MM.1S (cell line): ENCODE data around the gene KLHL3.

Experiments
- DNase-seq: peaks from one replicate; pipeline ENCODE4 v3.0.0-alpha.2; 2015
- H2AFZ ChIP-seq: fragments of 300-600 bp; sonication (generic); 2 replicates; pipeline ENCODE4 v1.6.0; 2016; ENCODE audit warnings: antibody characterized with exemption, low read length
- H3F3A ChIP-seq: fragments of 300-600 bp; sonication (generic); 2 replicates; pipeline ENCODE4 v1.6.1; 2016; ENCODE audit warnings: mild to moderate bottlenecking, antibody characterized with exemption, low read length, moderate library complexity, mixed read lengths; ENCODE audit not compliant: insufficient read depth
- H3K27ac ChIP-seq: fragments of 300-600 bp; sonication (generic); 2 replicates; pipeline ENCODE4 v1.5.1; 2016; ENCODE audit warnings: mild to moderate bottlenecking, low read length
- H3K27me3 ChIP-seq: fragments of 300-600 bp; sonication (generic); replicated peaks from 2 replicates; pipeline ENCODE4 v1.6.0; 2016; ENCODE audit warnings: low read length; ENCODE audit not compliant: insufficient read depth
- H3K36me3 ChIP-seq: fragments of 300-600 bp; sonication (generic); replicated peaks from 2 replicates; pipeline ENCODE4 v1.6.1; 2016; ENCODE audit warnings: mild to moderate bottlenecking, low read length, mixed read lengths; ENCODE audit not compliant: insufficient read depth
- H3K4me1 ChIP-seq: fragments of 300-600 bp; sonication (generic); 2 replicates; pipeline ENCODE4 v1.6.1; 2016; ENCODE audit warnings: low read length, mixed read lengths
- H3K4me2 ChIP-seq: fragments of 300-600 bp; sonication (generic); 2 replicates; pipeline ENCODE4 v1.6.0; 2016; ENCODE audit warnings: low read depth, low read length
- H3K4me3 ChIP-seq: fragments of 300-600 bp; sonication (generic); 2 replicates; pipeline ENCODE4 v1.5.1; 2016; ENCODE audit warnings: low read length, mixed read lengths
- H3K79me2 ChIP-seq: fragments of 300-600 bp; sonication (generic); 2 replicates; pipeline ENCODE4 v1.6.1; 2016; ENCODE audit warnings: mixed run types, low read length, mixed read lengths
- H3K9ac ChIP-seq: fragments of 300-600 bp; sonication (generic); 2 replicates; pipeline ENCODE4 v1.6.1; 2016; ENCODE audit warnings: low read length, mixed read lengths
- H3K9me2 ChIP-seq: fragments of 300-600 bp; sonication (generic); replicated peaks from 2 replicates; pipeline ENCODE4 v1.6.1; 2016; ENCODE audit warnings: mild to moderate bottlenecking, low read length, mixed read lengths; ENCODE audit not compliant: insufficient read depth
- H3K9me3 ChIP-seq: fragments of 300-600 bp; sonication (generic); replicated peaks from 2 replicates; pipeline ENCODE4 v1.6.1; 2016; ENCODE audit warnings: mild to moderate bottlenecking, low read length, mixed read lengths; ENCODE audit not compliant: insufficient read depth
- H4K20me1 ChIP-seq: fragments of 300-600 bp; sonication (generic); 2 replicates; pipeline ENCODE4 v1.6.1; 2016; ENCODE audit warnings: mild to moderate bottlenecking, low read length, moderate library complexity, mixed read lengths; ENCODE audit not compliant: insufficient read depth
- EZH2 ChIP-seq: fragments of 300-600 bp; sonication (generic); optimal IDR thresholded peaks from 2 replicates; pipeline ENCODE3; 2017; ENCODE audit warnings: low read depth, mild to moderate bottlenecking, antibody characterized with exemption, low read length, mixed read lengths
- EZH2phosphoT487 ChIP-seq: fragments of 300-600 bp; sonication (generic); IDR thresholded peaks from 2 replicates; pipeline ENCODE4 v1.6.1; 2018; ENCODE audit warnings: antibody characterized with exemption, low read length
- TF ChIP-seq, protein P1 (sequence below): fragments of 300-600 bp; sonication (generic); IDR thresholded peaks from 2 replicates; pipeline ENCODE4 v1.5.1; 2016; ENCODE audit warnings: antibody characterized with exemption, low read length, mixed read lengths

The KLHL3 gene

DNA sequence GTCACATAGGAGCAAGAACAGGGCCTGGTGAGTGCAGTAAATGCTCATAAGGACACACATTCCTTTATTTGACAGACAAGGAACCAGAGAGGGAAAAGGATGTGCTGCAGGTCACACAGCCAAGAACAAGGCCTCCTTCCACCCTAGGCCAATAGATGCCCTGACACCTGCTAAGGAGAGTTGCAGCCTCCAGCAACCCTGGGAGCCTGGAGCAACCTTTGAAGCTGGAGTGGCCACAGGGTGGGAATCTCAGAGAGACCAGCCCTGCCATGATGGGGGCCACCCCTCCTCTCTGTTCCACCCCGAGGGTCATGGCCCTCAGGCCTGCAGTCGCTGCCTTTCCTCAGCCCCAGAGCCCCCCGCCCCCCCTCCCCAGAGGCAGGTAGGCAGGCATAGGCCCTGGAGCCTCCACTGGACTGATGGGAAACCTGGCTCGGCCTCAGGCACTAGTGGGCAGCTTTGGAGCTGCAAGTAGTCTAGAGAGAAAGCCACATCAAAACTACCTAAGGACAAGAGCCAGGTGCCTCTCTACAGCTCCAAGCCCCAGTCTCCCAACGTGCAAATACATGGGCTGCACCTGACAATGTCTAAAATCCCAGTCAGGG lies 120.6 kb downstream of the KLHL3 start:
- H3K4me3 ChIP-seq, result no peak overlapping the region
- no peak for DNase-seq
- no peaks in the 10 kb centered on the region for H4K20me1 ChIP-seq
- no peaks in the 10 kb centered on the region for H3K79me2 ChIP-seq
- H3K9me2 ChIP-seq, result no peaks in the 10 kb centered on the region
- no peak overlapping the region for H3K9ac ChIP-seq
- no peaks in the 10 kb centered on the region for H3K36me3 ChIP-seq
- no peak overlapping the region for H3K27ac ChIP-seq
- TF ChIP-seq EZH2phosphoT487, result no peak
- TF ChIP-seq, protein P1, sequence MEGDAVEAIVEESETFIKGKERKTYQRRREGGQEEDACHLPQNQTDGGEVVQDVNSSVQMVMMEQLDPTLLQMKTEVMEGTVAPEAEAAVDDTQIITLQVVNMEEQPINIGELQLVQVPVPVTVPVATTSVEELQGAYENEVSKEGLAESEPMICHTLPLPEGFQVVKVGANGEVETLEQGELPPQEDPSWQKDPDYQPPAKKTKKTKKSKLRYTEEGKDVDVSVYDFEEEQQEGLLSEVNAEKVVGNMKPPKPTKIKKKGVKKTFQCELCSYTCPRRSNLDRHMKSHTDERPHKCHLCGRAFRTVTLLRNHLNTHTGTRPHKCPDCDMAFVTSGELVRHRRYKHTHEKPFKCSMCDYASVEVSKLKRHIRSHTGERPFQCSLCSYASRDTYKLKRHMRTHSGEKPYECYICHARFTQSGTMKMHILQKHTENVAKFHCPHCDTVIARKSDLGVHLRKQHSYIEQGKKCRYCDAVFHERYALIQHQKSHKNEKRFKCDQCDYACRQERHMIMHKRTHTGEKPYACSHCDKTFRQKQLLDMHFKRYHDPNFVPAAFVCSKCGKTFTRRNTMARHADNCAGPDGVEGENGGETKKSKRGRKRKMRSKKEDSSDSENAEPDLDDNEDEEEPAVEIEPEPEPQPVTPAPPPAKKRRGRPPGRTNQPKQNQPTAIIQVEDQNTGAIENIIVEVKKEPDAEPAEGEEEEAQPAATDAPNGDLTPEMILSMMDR, result no peak
- no peak for TF ChIP-seq EZH2
- H2AFZ ChIP-seq, result no peak overlapping the region
- no peaks in the 10 kb centered on the region for H3K4me1 ChIP-seq
- H3K9me3 ChIP-seq, result no peaks in the 10 kb centered on the region
- H3K4me2 ChIP-seq, result no peak overlapping the region
- H3F3A ChIP-seq, result no peaks in the 10 kb centered on the region
- H3K27me3 ChIP-seq, result no peaks in the 10 kb centered on the region

DNA sequence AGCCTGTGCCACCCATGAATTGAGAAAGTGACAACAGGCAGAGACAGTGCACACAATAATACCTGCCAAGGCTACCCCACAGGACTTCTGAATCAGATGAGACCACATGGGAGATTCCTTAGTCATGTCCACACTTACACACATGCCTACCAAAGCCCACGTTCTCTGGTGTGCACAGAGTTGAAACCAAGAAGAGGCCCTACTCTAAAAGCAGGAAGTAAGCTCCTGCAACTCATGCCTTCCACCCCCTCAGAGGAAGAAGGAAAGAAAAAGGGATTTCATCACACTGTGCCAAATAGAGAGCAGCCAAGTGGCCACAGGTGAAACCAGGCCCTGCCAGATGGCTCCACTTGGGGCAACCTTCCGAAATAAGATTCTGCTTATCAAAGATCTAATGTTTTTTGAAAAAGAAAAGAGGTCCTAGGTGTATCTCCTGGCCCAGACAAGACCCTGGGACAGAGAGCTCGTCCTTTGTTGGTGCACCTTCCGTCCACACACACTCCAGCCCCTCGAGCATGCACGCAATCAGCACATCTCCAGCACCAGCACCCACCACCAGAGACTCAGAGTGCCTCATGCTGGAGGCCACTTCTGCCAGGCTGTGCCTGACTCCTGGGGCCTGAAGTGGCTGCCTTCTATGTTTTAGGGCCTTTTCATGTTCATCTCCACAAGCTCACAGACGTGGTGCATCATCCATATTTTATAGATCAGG lies 122.2 kb downstream of the KLHL3 start:
- no peaks in the 10 kb centered on the region for H3K36me3 ChIP-seq
- no peaks in the 10 kb centered on the region for H3K4me1 ChIP-seq
- H3K9ac ChIP-seq, result no peak overlapping the region
- H3K9me2 ChIP-seq, result no peaks in the 10 kb centered on the region
- H3F3A ChIP-seq, result no peaks in the 10 kb centered on the region
- no peak overlapping the region for H2AFZ ChIP-seq
- H3K27ac ChIP-seq, result no peak overlapping the region
- H3K4me3 ChIP-seq, result no peak overlapping the region
- TF ChIP-seq, protein P1, result no peak
- no peak for TF ChIP-seq EZH2
- no peak for TF ChIP-seq EZH2phosphoT487
- H3K79me2 ChIP-seq, result no peaks in the 10 kb centered on the region
- no peak overlapping the region for H3K4me2 ChIP-seq
- no peaks in the 10 kb centered on the region for H4K20me1 ChIP-seq
- H3K9me3 ChIP-seq, result no peaks in the 10 kb centered on the region
- H3K27me3 ChIP-seq, result no peaks in the 10 kb centered on the region
- no peak for DNase-seq

DNA sequence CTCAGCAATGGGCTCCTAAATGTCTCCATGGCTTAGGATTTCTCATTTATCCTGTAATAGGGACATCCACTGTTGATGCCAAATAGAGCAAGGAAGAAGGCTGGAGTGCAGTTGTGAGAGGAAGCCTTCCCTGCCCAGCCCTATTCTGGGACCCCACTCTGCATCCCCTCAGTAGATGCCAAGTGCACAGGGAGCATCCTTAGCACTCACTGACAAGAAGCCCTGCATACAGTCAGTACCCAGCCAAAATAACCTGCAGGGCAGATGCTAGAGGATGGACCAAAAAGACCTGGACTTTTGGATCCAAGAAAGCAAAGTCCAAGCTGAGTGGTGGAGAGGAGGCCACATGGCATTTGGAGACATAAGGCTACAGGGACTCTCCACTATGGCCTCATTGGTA lies 123.3 kb downstream of the KLHL3 start:
- H3K27me3 ChIP-seq, result no peaks in the 10 kb centered on the region
- H3K4me3 ChIP-seq, result no peak overlapping the region
- H3K4me1 ChIP-seq, result no peaks in the 10 kb centered on the region
- H3K27ac ChIP-seq, result no peak overlapping the region
- TF ChIP-seq EZH2phosphoT487 (no peak), EZH2 (no peak)
- no peaks in the 10 kb centered on the region for H3K79me2 ChIP-seq
- no peak overlapping the region for H3K9ac ChIP-seq
- no peaks in the 10 kb centered on the region for H3F3A ChIP-seq
- no peak overlapping the region for H3K4me2 ChIP-seq
- H3K9me2 ChIP-seq, result no peaks in the 10 kb centered on the region
- H3K36me3 ChIP-seq, result no peaks in the 10 kb centered on the region
- H2AFZ ChIP-seq, result no peak overlapping the region
- no peak for DNase-seq
- H3K9me3 ChIP-seq, result no peaks in the 10 kb centered on the region
- no peaks in the 10 kb centered on the region for H4K20me1 ChIP-seq
